Thyroid gland (tissue), 4 donors: ENCODE data around the gene FCHO1.

ENCODE experiments used
- POLR2A ChIP-seq, 2 donors: fragments of 450-650 bp; IDR thresholded peaks; one replicate each; pipeline ENCODE4 v1.6.1; 2017; ENCODE audit warnings: antibody characterized with exemption in 2 of 2, mild to moderate bottlenecking in 2 of 2, moderate library complexity in 1 of 2
- TF ChIP-seq, protein P1 (sequence below), 6 experiments: fragments of 200-600 bp in 3 of 6; fragments of 450-650 bp in 3 of 6; sonication (generic) in 3 of 6; IDR thresholded peaks; one replicate each; pipeline ENCODE4 v1.5.1; 2016 to 2019; ENCODE audit warnings: antibody characterized with exemption in 6 of 6, mild to moderate bottlenecking in 2 of 6, inconsistent platforms in 1 of 6, moderate library complexity in 1 of 6

DNA sequence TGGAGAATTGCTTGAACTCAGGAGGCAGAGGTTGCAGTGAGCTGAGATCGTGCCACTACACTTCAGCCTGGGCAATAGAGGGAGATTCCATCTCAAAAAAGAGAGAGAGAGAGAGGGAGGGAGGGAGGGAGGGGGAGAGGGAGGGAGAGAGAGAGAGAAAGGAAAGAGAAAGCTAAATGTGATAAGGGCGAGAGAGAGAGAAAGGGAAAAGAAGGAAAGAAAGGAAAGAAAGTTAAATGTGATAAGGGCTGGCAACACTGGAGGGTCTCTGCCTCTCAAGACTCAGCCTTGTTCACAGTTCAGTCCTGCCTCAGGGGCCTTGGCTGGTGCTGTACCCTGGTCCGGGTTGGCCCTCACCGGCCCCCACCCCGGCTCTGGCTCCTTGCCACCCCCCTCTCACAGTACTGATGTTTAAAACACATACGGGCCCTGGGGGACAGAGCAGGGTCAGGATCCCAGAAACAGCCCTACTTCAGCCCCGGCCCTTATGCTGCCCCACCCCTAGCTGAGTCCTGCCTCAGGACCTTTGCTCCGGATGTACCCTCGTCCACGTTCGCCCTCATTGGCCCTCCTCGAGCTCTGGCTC, 28.5 kb upstream of the FCHO1 start:
- TF ChIP-seq, protein P1, sequence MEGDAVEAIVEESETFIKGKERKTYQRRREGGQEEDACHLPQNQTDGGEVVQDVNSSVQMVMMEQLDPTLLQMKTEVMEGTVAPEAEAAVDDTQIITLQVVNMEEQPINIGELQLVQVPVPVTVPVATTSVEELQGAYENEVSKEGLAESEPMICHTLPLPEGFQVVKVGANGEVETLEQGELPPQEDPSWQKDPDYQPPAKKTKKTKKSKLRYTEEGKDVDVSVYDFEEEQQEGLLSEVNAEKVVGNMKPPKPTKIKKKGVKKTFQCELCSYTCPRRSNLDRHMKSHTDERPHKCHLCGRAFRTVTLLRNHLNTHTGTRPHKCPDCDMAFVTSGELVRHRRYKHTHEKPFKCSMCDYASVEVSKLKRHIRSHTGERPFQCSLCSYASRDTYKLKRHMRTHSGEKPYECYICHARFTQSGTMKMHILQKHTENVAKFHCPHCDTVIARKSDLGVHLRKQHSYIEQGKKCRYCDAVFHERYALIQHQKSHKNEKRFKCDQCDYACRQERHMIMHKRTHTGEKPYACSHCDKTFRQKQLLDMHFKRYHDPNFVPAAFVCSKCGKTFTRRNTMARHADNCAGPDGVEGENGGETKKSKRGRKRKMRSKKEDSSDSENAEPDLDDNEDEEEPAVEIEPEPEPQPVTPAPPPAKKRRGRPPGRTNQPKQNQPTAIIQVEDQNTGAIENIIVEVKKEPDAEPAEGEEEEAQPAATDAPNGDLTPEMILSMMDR (IDR thresholded peaks at IDR 0.05), result no peak
- TF ChIP-seq POLR2A (IDR thresholded peaks at IDR 0.05), result no peak
